GM19395 (cell line): ENCODE data around the gene PLEKHG4B.

Source experiments
- ATAC-seq: cut with Tn5 transposase; IDR thresholded peaks from one replicate; pipeline ENCODE4 v1.9.1; 2021; ENCODE audit warnings: mild to moderate bottlenecking, moderate library complexity; ENCODE audit not compliant: unreplicated experiment

Gene PLEKHG4B

DNA sequence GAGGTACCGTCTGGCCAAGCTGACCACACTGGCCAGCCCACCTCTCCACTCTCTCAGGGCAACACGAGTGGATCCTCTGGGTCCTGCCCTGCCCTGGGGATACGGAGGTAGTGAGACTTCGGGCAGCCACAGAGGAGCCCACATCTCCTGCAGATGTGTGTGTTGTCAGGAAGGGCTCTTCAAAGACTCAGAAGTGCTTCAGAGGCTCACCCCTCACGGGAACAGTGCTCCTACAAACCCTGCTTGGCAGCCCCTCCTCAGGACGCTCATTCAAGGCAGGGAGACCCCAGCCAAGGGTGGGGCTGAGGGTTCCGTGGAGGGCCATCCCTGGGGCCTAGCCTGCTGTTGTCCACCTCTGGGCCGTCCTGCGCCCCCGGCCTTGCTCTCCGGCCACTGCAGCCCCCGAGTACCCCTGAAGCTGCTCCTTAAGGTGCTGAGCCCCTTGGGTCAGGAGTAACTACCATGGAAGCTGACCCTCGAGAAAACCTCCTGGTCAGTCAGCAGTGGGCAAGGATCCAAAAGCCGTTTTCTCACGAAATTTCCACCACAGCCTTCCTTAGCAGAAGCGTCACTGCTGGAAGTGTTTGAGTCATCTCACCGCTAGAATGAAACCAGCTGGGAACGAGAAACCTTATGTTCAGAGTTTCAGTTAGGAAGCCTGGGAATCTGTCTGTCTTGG is 76.2 kb downstream of the PLEKHG4B start:
- no peak for ATAC-seq

DNA sequence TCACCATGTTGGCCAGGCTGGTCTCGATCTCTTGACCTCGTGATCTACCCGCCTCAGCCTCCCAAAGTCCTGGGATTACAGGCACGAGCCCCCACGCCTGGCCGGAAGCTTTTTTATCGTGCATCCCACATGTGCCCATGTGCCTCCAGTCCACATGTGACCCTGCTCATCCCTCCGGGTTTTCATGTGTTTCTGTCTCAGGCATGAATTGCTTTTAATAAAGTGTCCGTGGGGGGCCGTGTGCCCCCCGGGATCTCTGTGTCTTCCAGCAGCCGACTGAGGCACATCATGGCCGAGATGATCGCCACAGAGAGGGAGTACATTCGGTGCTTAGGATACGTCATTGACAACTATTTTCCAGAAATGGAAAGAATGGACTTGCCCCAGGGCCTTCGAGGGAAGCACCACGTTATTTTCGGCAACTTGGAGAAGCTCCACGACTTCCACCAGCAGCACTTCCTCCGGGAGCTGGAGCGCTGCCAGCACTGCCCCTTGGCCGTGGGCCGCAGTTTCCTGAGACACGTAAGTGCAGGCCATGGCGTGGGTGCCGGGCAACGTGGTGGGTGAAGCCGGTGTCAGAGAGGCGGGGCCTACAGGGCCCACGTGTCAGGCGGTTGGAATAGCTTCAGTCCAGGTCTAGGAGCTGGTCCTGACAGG is 77.2 kb downstream of the PLEKHG4B start:
- no peak for ATAC-seq

DNA sequence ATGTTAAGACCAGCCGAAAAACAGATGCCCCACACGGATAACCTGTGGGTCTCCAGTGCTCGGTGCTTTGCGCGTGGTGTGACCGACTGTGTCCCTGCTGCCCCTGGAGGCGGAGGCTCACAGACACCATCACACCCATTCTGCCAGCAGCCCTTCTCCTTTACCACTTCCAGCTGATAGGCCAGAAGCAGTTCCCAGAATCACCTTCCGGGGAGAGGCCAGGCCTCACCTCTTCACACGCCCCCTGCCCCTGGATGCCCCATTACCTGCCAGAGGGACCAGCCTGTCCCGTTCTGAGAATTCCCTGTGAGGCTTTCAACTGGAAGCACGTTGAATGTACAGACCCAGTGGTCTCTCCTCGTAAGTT is 77.7 kb downstream of the PLEKHG4B start:
- ATAC-seq, result no peak

DNA sequence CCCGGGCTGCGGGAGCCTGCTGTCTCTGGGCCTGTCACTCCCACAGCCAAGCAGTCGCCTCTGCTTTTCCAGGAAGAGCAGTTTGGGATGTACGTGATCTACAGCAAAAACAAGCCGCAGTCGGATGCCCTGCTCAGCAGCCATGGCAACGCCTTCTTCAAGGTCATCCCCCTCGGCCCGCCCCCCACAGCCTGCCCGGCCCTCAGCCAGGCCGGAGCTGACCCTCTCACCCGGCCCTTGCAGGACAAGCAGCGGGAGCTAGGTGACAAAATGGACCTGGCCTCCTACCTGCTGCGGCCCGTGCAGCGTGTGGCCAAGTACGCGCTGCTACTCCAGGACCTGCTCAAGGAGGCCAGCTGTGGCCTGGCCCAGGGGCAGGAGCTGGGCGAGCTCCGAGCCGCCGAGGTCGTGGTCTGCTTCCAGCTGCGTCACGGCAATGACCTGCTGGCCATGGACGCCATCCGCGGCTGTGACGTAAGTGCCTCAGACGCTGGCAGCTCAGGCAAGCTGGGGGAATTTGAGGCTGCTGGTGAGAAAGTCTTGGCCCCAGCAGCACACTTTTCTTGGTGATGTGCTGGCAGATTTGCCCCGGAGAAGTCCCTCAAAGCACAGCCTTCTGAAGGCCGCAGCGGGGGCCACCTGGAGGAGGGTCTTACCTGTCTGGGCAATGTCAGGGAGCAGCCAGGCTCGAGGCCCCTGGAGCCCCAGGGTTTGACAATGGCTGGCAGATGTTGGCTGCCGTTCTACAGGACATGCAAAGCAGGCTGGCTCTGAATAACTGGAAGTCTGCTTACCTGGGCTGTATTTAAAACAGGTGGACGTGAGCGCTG is 79.2 kb downstream of the PLEKHG4B start:
- no peak for ATAC-seq

DNA sequence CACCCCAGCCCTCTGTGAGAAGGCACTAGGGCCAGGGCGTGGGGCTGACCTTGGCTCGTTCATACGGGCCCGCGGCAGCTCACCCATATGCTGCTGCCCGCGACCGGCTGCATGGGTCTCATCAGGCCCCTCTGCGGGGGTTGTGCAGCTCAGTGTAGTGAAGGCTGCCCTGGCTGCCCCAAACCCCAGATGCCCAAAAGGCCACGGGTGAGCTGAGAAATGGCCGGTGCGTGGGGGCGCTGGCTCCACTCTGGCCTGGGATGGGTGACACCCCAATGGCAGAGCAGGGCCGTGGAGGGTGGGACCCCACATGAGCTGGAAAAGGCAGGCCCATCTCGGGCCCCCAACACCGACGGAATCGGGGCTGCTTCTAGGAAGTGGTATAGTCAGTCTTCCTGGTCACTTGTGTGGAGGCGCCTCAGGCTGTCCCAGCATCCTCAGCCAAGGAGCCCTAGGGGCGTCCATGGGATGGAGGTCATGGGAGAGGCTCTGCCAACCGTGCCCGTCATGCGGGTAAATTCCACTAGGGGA is 79.9 kb downstream of the PLEKHG4B start:
- no peak for ATAC-seq

DNA sequence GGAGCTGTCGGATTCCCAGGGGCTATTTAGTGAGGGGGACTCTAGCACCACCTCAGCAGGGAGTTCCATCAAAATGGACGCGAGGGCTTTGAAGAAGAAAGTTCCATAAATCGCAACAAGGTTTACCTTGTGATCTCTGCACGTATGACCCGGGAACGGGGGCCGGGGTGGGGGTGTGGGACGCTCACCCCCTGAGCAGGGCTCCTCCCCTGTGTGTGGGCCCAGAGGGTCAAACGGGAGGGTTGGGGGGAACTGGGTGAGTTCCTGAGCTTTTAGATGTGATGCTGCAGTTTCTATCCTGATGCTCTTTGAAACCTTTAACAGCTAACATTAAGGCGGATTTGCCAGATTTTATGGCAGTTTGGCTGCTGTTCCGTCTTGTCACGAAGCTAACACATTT is 80.5 kb downstream of the PLEKHG4B start:
- no peak for ATAC-seq

DNA sequence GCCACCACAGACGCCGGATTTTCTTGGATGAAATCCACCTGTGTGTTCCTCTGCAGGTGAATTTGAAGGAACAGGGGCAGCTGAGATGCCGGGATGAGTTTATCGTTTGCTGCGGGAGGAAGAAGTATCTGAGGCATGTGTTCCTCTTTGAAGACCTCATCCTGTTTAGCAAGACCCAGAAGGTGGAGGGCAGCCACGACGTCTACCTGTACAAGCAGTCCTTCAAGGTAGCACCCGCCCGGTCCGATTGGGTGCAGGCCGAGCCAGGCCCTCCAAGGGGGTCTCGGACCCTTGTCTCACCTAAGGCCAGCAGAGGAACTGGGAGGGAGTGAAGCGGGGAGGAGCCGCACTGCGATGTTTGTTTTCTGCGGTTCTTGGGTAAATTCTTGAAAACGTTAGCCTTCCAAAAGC is 80.9 kb downstream of the PLEKHG4B start:
- ATAC-seq, result no peak

DNA sequence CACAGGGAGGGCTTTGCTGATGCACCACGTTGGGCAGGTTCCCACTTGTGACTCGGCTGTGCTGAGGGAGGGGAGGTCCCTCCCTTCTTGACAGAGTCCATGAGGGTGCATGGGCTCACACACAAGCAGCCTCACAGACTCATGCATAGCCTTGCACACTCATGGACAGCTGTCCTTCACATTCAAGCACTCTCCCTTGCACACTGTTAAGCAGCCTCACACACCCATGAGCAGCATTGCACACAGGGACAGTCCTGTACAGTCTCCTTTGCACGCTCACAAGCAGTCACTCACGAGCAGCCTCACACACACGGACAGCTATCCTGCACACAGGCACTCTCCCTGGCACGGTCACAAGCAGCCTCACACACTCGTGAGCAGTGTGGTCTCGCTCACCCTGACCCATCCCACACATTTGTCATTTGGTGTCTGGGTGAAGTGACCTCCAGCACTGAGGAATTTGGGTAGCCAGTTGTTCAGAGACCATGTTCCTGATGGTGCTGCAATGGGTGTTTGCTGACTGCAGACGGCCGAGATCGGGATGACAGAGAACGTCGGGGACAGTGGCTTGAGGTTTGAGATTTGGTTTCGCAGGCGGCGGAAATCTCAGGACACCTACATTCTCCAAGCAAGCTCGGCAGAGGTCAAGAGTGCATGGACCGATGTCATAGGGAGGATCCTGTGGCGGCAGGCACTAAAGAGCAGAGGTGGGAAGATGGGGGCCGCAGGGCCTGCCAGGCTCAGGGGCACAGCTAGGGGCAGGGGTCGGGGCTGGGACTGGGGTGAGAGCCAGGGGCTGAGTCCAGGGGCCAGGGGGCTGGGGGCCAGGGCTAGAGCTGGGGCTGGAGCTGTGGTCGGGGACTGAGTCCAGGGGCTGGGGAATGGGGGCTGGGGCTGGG is 81.7 kb downstream of the PLEKHG4B start:
- no peak for ATAC-seq

DNA sequence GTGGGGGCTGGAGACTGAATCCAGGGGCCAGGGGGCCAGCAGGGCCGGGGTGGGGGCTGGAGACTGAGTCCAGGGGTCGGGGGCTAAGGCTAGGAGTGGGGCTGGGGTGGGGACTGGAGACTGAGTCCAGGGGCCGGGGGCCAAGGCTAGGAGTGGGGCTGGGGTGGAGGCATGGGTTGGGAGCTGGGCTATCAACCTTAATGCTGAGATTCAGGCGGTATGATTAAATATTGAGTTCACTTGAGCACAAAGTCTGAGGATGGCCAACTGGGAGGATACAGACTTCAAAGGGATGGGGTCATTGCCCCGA is 82.3 kb downstream of the PLEKHG4B start:
- no peak for ATAC-seq

DNA sequence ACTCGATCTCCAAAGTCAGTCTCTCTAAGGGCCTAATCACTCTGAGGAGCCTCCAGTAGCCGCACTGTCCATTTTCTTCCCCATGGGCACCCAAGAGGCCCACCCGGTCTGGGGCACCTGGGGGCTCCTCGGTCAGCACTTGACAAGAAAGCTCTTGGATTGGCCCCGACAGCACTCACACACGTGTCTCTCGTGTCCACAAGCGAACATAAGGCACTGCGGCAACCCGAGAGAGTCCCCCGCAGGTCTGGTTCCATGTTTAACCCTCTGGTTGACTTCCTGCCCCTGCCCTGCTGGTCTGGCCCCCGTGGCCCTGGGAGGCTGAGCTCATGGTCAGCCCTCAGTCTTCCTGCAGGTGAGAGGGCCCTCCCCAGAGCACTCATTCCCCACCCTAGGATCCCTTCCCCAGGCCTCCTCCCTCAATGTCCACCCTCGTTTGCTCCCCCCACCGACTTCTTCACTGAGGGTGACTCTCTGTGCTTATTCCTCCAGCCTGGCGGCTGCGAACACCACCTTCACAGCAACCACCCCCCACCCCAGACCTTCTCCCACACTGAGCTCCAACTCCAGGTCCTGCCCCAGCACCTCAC is 83.0 kb downstream of the PLEKHG4B start:
- ATAC-seq, result no peak

DNA sequence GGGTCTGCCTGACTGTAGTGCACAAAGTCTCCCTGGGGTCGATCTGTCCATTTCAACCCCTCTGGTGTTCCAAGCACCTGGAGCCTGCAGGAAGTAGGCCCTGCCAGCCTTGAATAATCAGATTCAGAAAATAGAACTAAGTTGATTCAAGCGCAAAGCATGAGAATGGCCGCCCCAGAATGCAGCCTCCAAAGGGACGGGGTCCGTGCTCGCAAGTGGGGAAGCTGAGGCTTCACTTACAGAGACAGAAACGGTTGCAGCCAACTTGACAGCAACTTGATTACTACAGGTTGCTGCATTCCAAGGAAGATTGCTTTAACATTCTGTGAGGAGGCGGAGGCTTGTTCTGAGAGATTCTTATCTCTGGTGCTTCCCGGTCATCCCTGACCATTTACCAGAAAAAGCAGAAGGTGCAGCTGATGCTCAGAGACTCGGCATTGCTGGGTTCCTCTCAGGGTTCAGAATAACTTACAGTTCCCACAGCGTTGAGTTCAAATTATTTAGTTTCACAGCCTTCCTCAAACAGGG is 84.4 kb downstream of the PLEKHG4B start:
- ATAC-seq, result no peak

DNA sequence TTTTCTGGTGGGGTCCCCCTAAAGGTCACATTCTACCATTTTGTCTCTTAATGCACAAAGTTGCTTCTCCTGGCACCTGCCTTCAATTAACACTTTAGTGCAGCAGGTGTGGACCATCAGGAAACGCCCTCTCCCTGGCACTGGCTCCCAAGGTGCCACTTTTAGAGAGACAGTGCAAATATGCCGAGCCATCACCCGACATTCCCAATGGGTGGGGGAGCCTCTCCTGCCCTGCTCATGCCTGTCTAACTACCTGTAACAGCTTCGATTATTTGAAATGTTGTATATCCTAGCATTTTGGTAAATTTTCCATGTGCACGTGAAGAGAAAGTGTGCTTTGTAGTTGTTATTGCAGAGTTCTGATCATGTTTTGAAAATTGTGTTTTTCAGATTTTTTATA is 86.1 kb downstream of the PLEKHG4B start:
- no peak for ATAC-seq

DNA sequence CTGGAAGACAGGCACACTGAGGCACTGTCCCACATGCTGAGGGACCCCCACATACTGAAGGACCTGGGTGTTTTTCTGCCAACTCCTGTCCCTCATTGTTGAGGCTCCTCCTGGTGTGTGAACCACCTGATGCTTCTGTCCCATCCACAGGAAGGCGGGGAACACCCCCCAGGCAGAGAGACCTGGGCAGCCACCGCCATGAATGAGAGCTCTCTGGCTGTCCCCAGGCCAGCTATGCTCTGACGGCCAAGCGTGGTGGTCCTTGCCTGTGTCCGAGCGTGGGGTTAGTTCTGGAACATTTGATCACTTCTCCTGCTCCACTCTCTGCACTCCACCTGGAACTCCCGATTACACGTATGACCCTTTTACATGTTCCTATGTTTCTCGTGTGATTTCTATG is 87.4 kb downstream of the PLEKHG4B start:
- no peak for ATAC-seq

DNA sequence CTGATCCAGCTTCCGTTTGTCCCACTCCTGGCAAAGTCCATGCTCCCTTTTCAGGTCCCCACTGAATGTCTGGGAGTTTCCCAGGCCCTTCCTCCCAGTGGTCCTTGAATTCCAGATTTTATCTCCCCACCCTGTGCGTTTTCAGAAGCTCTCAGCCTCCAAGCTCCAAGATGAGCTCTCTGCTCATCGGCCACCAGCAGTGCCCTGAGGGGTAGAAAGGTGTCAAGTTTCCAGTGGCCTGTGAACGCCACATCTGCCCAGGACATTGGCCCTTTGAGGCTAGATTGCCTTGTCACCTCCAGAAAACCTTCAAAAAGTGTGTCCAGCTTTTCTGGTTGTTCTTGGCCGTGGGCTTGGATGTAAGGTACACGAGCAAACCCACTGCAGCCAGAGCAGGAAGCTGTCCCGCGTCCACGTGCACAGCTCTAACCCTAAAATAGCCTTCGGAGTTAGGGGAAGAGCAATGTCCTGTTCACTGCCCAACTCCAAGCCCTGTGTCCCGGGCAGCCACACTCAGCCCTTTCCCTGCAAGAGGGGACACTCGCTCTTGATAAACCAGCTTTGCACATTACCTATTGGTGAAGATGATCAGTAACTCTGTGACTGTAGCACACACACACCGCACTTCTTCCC is 88.4 kb downstream of the PLEKHG4B start:
- no peak for ATAC-seq

DNA sequence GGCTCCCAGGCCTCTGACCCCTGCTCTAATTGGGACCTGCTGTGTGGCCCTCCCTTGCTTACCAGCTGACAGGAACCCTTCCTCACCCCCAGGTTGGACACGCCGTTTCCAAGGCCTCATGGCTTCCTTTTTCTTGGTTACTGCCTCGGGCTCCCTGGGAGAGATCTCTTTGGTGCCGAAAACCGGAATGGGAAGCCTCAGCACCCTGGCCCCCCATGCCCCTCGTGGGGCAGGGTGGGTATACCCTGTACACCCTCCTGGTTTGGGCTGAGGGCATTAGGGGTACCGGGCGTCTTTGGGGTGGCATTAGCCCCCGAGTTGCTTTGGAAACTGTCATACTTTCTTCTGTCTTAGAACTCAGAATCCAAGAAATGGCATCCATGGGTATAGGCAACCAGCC is 89.2 kb downstream of the PLEKHG4B start:
- no peak for ATAC-seq

DNA sequence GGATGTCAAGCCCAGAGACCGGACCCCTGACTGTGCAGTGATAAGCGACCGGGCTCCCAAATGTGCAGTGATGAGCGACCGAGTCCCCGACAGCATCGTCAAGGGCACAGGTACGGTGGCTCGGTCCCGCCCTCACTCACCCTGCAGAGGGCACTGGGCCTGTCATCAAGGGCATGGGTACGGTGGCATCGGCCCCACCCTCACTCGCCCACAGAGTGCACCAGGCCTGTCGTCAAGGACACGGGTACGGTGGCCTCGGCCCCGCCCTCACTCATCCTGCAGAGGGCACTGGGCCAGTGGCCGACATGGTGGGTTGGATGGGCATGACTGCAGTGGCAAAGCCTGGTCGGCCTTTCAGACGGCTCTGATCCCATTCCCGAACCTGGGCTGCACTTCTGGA is 89.6 kb downstream of the PLEKHG4B start:
- ATAC-seq, result no peak

DNA sequence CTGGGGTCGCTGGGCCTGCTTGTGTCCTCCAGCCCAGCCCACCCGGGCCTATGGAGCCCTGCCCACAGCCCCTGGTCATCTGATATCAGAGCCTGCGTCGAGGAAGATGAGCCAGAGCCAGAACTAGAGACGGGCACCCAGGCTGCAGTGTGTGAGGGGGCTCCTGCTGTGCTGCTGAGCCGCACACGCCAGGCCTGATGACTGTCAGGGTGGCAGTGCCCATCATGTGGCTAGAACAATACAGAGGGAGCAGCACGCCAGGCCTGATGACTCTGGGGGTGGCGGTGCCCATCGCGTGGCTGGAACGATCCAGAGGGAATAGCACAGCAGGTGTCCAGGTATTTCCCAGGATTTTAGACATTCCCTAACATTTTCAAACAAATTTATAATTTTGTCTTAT is 90.2 kb downstream of the PLEKHG4B start:
- ATAC-seq, result no peak

DNA sequence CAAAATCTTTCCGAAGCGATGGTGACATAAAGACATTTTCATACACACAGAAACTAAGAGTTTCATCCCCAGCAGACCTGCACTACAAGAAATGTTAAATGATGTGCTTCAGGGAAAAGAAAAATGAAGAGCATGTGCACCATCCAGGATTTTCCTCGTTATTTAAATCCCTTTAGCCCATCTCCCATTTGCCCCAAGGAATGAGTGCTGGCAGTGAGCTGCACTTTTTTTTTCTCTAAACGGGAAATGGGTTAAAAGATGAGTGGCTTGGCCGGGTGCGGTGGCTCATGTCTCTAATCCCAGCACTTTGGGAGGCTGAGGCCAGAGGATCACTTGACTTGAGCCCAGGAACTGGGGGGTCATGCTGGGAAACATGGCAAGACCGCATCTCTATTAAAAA is 92.5 kb downstream of the PLEKHG4B start:
- ATAC-seq, result no peak

DNA sequence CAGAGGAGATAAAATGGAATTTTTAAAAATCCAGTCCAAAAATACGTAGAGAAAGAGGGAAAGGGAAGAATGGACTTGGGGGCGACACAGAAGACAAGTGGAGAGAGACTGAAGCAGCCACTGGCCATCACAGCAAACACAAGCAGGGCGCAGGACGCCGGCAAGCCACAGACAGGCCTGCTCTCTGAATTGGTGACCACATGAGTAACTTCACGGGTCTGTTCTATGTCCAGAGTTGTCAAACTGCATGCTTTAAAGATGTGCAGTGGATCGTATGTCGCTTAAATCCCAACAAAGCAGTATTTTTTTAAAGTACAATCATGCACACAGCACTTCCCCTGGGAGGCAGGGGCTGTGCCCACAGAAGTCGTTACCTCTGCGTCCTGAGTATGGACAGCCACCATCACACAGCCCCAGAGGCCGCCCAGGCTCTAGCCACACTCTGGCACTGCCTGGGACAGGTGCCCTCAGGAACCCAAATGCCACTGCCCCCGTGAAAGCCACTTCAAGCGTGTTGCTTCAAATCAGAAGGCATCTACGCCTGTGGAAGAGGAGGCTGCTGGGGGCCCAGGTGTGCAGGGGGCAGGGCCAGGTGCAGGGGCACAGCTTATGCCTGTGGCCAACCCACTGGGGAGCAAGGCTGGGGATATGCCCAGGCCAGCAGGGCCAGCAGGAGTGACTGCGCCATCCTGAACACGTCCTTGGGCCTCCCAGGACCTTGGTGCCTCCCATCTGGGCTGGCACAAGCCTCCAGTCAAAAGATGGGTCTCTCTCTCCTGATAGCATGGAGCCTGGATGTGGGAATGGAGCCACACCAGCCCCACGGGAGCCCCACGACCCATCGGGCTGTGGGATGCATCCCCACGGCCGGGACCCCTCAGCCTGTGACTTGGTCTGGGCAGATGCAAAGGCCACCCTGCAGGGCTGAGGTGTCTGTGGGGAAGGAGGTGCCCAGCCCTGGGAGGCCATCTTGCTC is 93.4 kb downstream of the PLEKHG4B start:
- no peak for ATAC-seq
